Loucy (cell line): ENCODE measurements around the gene WWOX.

ENCODE experiments used
- CTCF ChIP-seq: fragments of 200-600 bp; sonication (generic); conservative IDR thresholded peaks from 2 replicates; pipeline ENCODE4 v1.5.1; 2014; ENCODE audit warnings: mild to moderate bottlenecking, antibody characterized with exemption, low read length
- EZH2phosphoT487 ChIP-seq: fragments of 200-600 bp; IDR thresholded peaks from 2 replicates; pipeline ENCODE4 v1.6.1; 2018; ENCODE audit warnings: antibody characterized with exemption, mild to moderate bottlenecking, moderate library complexity, borderline replicate concordance

- TF ChIP-seq EZH2phosphoT487: no peak
- TF ChIP-seq CTCF: no peak
Observed at GRCh38 chr16:78660795-78661194, 561.3 kb downstream of the WWOX start.
